A549 (cell line): ENCODE data around the gene NPAS1. TPM values are rescaled to one million over a fixed set of nuclear protein-coding genes. Genes with fewer than 3 reads are reported as not detected.

Experiments
- ATAC-seq, 2 experiments: fragments of 200-7000 bp in 1 of 2; fragments of >200 bp in 1 of 2; cut with Nextera tagmentation in 1 of 2; cut with Tn5 transposase in 1 of 2; 3 replicates each; pipeline versions ENCODE4 v1.8.0 to v1.9.1; 2018 to 2020; ENCODE audit warnings: mild to moderate bottlenecking in 1 of 2, moderate library complexity in 1 of 2
- CTCF ChIA-PET: fragments of 300-600 bp; sonication (Branson Sonifier 250); formaldehyde crosslinking; extraction: SDS; loops from one replicate; lab custom pipeline; 2021; ENCODE audit warnings: antibody characterized with exemption, inconsistent platforms; lab: Yijun Ruan, JAX
- POLR2A ChIA-PET: fragments of 350-600 bp; formaldehyde crosslinking; extraction: SDS; loops from one replicate; lab custom pipeline; 2021; ENCODE audit warnings: antibody characterized with exemption, inconsistent platforms; lab: Yijun Ruan, JAX
- DNase-seq, 2 experiments: peaks; one replicate each; pipeline versions ENCODE4 v3.0.0 to v3.0.0-alpha.2; 2011 to 2016; ENCODE audit warnings: low read depth in 1 of 2, low spot score in 1 of 2
- FAIRE-seq: peaks from 2 replicates; lab custom pipeline; 2011; peaks lifted over from hg19 to GRCh38; lab: Jason Lieb, UNC
- H3K27ac ChIP-seq, 2 experiments: fragments of >200 bp; sonication (Bioruptor Twin); formaldehyde crosslinking; 3 replicates each; pipeline ENCODE4 v1.5.1; 2016 to 2017
- H3K4me1 ChIP-seq: fragments of >200 bp; sonication (Bioruptor Twin); formaldehyde crosslinking; 3 replicates; pipeline ENCODE4 v1.6.1; 2016
- H3K4me2 ChIP-seq: fragments of >200 bp; sonication (Bioruptor Twin); formaldehyde crosslinking; 3 replicates; pipeline ENCODE4 v1.6.1; 2016
- H3K4me3 ChIP-seq: fragments of >200 bp; sonication (Bioruptor Twin); formaldehyde crosslinking; 3 replicates; pipeline ENCODE4 v1.5.1; 2016
- H3K9me3 ChIP-seq: fragments of >200 bp; sonication (Bioruptor Twin); formaldehyde crosslinking; 3 replicates; pipeline ENCODE4 v1.6.1; 2016
- CEBPB ChIP-seq, 2 experiments: fragments of >200 bp in 1 of 2; sonication (Bioruptor Twin) in 1 of 2; formaldehyde crosslinking in 1 of 2; IDR thresholded peaks; 2 replicates each; pipeline ENCODE4 v1.6.1; 2012 to 2016
- CHD2 ChIP-seq: fragments of 150-350 bp; IDR thresholded peaks from 2 replicates; pipeline ENCODE4 v1.6.1; 2014; ENCODE audit warnings: low read length; ENCODE audit not compliant: partially characterized antibody
- CHD4 ChIP-seq: fragments of 200-600 bp; sonication (generic); IDR thresholded peaks from 2 replicates; pipeline ENCODE4 v1.6.1; 2016; ENCODE audit warnings: antibody characterized with exemption, mild to moderate bottlenecking, borderline replicate concordance
- ELK1 ChIP-seq: fragments of 150-350 bp; IDR thresholded peaks from 2 replicates; pipeline ENCODE4 v1.6.1; 2014; ENCODE audit warnings: low read depth, mild to moderate bottlenecking, low read length
- EP300 ChIP-seq, 2 experiments: fragments of >200 bp; sonication (Bioruptor Twin); formaldehyde crosslinking; IDR thresholded peaks; 2 replicates in 1 of 2; 3 replicates in 1 of 2; pipeline ENCODE4 v1.6.1; 2016 to 2017
- ESRRA ChIP-seq: fragments of 150-350 bp; IDR thresholded peaks from 2 replicates; pipeline ENCODE4 v1.6.1; 2014; ENCODE audit warnings: mild to moderate bottlenecking, low read length, borderline replicate concordance
- FOSL2 ChIP-seq, 2 experiments: fragments of 450-650 bp in 1 of 2; fragments of >200 bp in 1 of 2; sonication (Bioruptor Twin) in 1 of 2; formaldehyde crosslinking; IDR thresholded peaks; 2 replicates each; pipeline versions ENCODE4 v1.5.0 to v1.6.1; 2016 to 2020; ENCODE audit warnings: mild to moderate bottlenecking in 1 of 2, moderate library complexity in 1 of 2
- HOXB13 ChIP-seq: fragments of 250-450 bp; sonication (Bioruptor Pico); IDR thresholded peaks from 2 replicates; pipeline ENCODE4 v1.5.0; 2020; ENCODE audit warnings: low read depth, mild to moderate bottlenecking, moderate library complexity
- HOXB5 ChIP-seq: fragments of 250-450 bp; sonication (Bioruptor Pico); IDR thresholded peaks from 2 replicates; pipeline ENCODE4 v1.5.0; 2020; ENCODE audit warnings: mild to moderate bottlenecking, moderate library complexity
- NR3C1 ChIP-seq: fragments of >200 bp; sonication (Bioruptor Twin); formaldehyde crosslinking; IDR thresholded peaks from 3 replicates; pipeline ENCODE4 v1.6.1; 2017
- PHF8 ChIP-seq: fragments of 200-600 bp; sonication (generic); IDR thresholded peaks from 2 replicates; pipeline ENCODE4 v1.6.1; 2016; ENCODE audit warnings: low read depth, mild to moderate bottlenecking, antibody characterized with exemption, moderate library complexity, borderline replicate concordance
- POLR2A ChIP-seq: IDR thresholded peaks from 2 replicates; pipeline ENCODE4 v1.6.1; 2012; ENCODE audit warnings: mild to moderate bottlenecking, low read length
- RARB ChIP-seq: fragments of 250-450 bp; sonication (Bioruptor Pico); IDR thresholded peaks from 2 replicates; pipeline ENCODE4 v1.8.0; 2021; ENCODE audit warnings: mild to moderate bottlenecking, moderate library complexity
- RCOR1 ChIP-seq: fragments of 150-350 bp; IDR thresholded peaks from 2 replicates; pipeline ENCODE4 v1.6.1; 2014; ENCODE audit warnings: antibody characterized with exemption, low read length, low read depth
- SREBF2 ChIP-seq: fragments of 450-650 bp; IDR thresholded peaks from 2 replicates; pipeline ENCODE4 v1.6.1; 2014; ENCODE audit warnings: mild to moderate bottlenecking, moderate library complexity
- ZC3H11A ChIP-seq: fragments of 450-650 bp; IDR thresholded peaks from 2 replicates; pipeline ENCODE4 v1.6.1; 2014; ENCODE audit warnings: antibody characterized with exemption, mild to moderate bottlenecking
- WGBS: methylation state at CpG from one replicate; pipeline ENCODE4 v1.1.6; 2017; ENCODE audit errors: missing lambda C conversion rate; 5-methylcytosine and 5-hydroxymethylcytosine counted together
- polyA plus RNA-seq, 4 experiments: library from polyadenylated mRNA; depleted of rRNA in 3 of 4; stranded (reverse); fragments of >200 nt; fragmentation: RNase III in 1 of 4; extraction: RNeasy Plus Mini Kit Qiagen cat#74134 plus additional on column Dnase treatment in 1 of 4; gene quantifications; 2 replicates in 3 of 4; 3 replicates in 1 of 4; pipeline ENCODE4 v1.2.3, GENCODE V29; 2011 to 2017
- TF ChIP-seq, protein P1 (sequence below): IDR thresholded peaks from 2 replicates; pipeline ENCODE4 v1.6.1; 2012
- TF ChIP-seq, protein P2 (sequence below): fragments of 250-450 bp; sonication (Bioruptor Pico); IDR thresholded peaks from 2 replicates; pipeline ENCODE4 v1.5.0; 2021; ENCODE audit warnings: mild to moderate bottlenecking, moderate library complexity, borderline replicate concordance
- TF ChIP-seq, protein P3 (sequence below): fragments of >200 bp; sonication (Bioruptor Twin); formaldehyde crosslinking; IDR thresholded peaks from 2 replicates; pipeline ENCODE4 v1.6.1; 2016
- TF ChIP-seq, protein P4 (sequence below): fragments of 450-650 bp; IDR thresholded peaks from 2 replicates; pipeline ENCODE4 v1.6.1; 2014; ENCODE audit warnings: antibody characterized with exemption

The NPAS1 gene
- polyA plus RNA-seq, 2 of the 4 experiments (the other 2 are of a cell fraction), result 1.5 to 2.3 TPM

DNA sequence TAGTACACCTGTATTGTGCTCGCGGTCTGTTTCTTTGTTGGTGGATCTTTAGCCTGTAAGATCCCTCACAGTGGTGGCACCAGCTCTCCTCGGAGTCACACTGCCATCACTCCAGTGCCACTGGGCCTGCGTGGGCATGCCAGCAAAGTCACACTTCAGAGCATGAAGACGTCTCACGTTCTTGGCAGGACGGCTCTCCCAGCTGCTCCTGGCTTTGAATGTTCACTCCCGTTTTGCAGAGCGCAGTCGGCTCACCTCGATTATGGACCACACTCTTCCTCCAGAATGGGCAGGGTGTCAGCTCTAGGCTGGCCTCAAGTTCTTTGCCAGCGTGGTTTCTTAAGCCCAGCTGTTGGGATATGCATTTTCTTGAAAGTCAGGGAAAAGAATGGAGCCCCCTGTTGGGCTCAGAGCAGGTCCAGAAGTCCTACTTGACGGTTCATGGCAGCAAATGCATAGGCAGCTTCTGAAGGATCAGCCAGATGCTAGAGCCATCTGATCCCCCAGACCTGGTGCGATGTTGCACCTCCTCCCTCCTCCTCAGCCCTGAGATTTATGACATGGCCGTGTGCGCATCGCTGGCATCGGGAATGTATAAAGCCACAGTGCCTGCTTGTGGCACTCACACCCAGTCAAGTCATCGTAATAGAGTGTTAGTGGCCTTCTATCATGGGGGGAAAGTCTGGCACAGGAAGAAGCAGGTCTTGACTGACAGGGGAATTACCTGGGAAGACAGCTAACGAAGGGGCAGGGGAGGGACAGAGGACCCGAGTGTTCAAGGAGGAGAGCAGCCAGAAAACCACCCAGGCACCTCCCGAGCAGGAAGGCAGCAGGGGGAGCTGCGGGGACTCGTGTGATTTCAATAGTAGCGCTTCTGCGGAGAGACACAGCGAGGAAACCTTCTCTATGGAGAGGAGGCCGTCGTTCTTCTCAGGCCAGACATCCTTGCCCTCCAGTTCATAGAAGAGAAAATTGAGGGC lies 40.2 kb upstream of the NPAS1 start:
- ATAC-seq (no peak), FAIRE-seq (no peak), DNase-seq (no peak)
- Histone ChIP-seq H3K4me1 (peaks cover 58% of the 10 kb centered on the region), H3K9me3 (no peaks in the 10 kb centered on the region), H3K4me3 (no peak overlapping the region), H3K27ac (no peak overlapping the region), H3K4me2 (no peak overlapping the region)
- ChIA-PET CTCF (interaction anchor here (0.5 to 4.4 kb wide), 11 partner anchors 9 to 1277 kb away, joined by 3 to 50 read pairs (median 3); no protein-coding TSS in a partner anchor), POLR2A (no interaction called here)
- no peak for TF ChIP-seq CHD2
- no peak for TF ChIP-seq SREBF2
- no peak for TF ChIP-seq ESRRA
- TF ChIP-seq ZC3H11A, result no peak
- TF ChIP-seq RARB, result no peak
- no peak for TF ChIP-seq POLR2A
- no peak for TF ChIP-seq FOSL2 (IDR thresholded peaks at IDR 0.05)
- no peak for TF ChIP-seq FOSL2 (CRISPR knock-in tag; IDR thresholded peaks at IDR 0.05)
- no peak for TF ChIP-seq ELK1
- TF ChIP-seq HOXB5 (CRISPR knock-in tag), result no peak
- no peak for TF ChIP-seq RCOR1
- TF ChIP-seq, protein P1, sequence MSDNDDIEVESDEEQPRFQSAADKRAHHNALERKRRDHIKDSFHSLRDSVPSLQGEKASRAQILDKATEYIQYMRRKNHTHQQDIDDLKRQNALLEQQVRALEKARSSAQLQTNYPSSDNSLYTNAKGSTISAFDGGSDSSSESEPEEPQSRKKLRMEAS, result no peak
- no peak for TF ChIP-seq CHD4
- TF ChIP-seq EP300 (IDR thresholded peaks at IDR 0.05), result no peak
- TF ChIP-seq NR3C1, result no peak
- 92% methylated on average over 29 of the region's 29 CpGs for WGBS

- H3K4me3 ChIP-seq, result no peak overlapping the region
- no peak overlapping the region for H3K4me2 ChIP-seq
- H3K4me1 ChIP-seq, result peaks cover 56% of the 10 kb centered on the region
- TF ChIP-seq ELK1, result no peak
- no peak for TF ChIP-seq CEBPB (IDR thresholded peaks at IDR 0.05)
- no peak for TF ChIP-seq SREBF2
- TF ChIP-seq, protein P1, result no peak
- TF ChIP-seq, protein P2, sequence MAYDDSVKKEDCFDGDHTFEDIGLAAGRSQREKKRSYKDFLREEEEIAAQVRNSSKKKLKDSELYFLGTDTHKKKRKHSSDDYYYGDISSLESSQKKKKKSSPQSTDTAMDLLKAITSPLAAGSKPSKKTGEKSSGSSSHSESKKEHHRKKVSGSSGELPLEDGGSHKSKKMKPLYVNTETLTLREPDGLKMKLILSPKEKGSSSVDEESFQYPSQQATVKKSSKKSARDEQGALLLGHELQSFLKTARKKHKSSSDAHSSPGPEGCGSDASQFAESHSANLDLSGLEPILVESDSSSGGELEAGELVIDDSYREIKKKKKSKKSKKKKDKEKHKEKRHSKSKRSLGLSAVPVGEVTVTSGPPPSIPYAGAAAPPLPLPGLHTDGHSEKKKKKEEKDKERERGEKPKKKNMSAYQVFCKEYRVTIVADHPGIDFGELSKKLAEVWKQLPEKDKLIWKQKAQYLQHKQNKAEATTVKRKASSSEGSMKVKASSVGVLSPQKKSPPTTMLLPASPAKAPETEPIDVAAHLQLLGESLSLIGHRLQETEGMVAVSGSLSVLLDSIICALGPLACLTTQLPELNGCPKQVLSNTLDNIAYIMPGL (CRISPR knock-in tag), result no peak
- TF ChIP-seq PHF8, result no peak
- TF ChIP-seq, protein P3, sequence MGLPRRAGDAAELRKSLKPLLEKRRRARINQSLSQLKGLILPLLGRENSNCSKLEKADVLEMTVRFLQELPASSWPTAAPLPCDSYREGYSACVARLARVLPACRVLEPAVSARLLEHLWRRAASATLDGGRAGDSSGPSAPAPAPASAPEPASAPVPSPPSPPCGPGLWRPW, result no peak
- no peak for TF ChIP-seq HOXB13 (CRISPR knock-in tag)
- TF ChIP-seq, protein P4, sequence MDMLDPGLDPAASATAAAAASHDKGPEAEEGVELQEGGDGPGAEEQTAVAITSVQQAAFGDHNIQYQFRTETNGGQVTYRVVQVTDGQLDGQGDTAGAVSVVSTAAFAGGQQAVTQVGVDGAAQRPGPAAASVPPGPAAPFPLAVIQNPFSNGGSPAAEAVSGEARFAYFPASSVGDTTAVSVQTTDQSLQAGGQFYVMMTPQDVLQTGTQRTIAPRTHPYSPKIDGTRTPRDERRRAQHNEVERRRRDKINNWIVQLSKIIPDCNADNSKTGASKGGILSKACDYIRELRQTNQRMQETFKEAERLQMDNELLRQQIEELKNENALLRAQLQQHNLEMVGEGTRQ, result no peak
- TF ChIP-seq, all 56 proteins: peak for 0
- H3K27ac ChIP-seq, result no peak overlapping the region
- ChIA-PET CTCF (interaction anchor here (0.6 to 4.4 kb wide), 6 partner anchors 8 to 124 kb away, joined by 3 to 50 read pairs (median 5); no protein-coding TSS in a partner anchor), POLR2A (no interaction called here)
- DNase-seq (no peak), ATAC-seq (no peak), FAIRE-seq (no peak)
- WGBS, result 89% methylated on average over 3 of the region's 3 CpGs
- H3K9me3 ChIP-seq, result no peaks in the 10 kb centered on the region
These were observed 38.9 kb upstream of the NPAS1 start for GRCh38 chr19:46980761-46981160.
